ENCODE measurements around the gene SELENOI. TPM values are rescaled to one million over a fixed set of nuclear protein-coding genes. Genes with fewer than 3 reads are reported as not detected.

The SELENOI gene
- total RNA-seq, 1 donor from 2014 or later, result 28.2 TPM

- DNase-seq (ENCODE audit: low spot score), result no peak
- H3K4me1 Mint-ChIP-seq (ENCODE audit: unreplicated experiment), result no peaks in the 10 kb centered on the region
- H3K27me3 Mint-ChIP-seq (ENCODE audit: unreplicated experiment), result peaks cover 5% of the 10 kb centered on the region
- no peaks in the 10 kb centered on the region for H3K36me3 Mint-ChIP-seq (ENCODE audit: low read depth, unreplicated experiment)
- H3K9me3 Mint-ChIP-seq (ENCODE audit: unreplicated experiment), result no peaks in the 10 kb centered on the region
- no peak overlapping the region for H3K27ac Mint-ChIP-seq (ENCODE audit: unreplicated experiment)
- no peak overlapping the region for H3K4me3 Mint-ChIP-seq (ENCODE audit: unreplicated experiment)
- TF ChIP-seq CTCF (IDR thresholded peaks at IDR 0.05; ENCODE audit: unreplicated experiment), result no peak
Measured at GRCh38 chr2:26432363-26432762, 86.4 kb downstream of the SELENOI start.

GRCh38 chr2:26432859-26433258 is 86.9 kb downstream of the SELENOI start:
- no peak overlapping the region for H3K4me3 Mint-ChIP-seq (ENCODE audit: unreplicated experiment)
- peaks cover 5% of the 10 kb centered on the region for H3K27me3 Mint-ChIP-seq (ENCODE audit: unreplicated experiment)
- no peaks in the 10 kb centered on the region for H3K9me3 Mint-ChIP-seq (ENCODE audit: unreplicated experiment)
- no peak overlapping the region for H3K27ac Mint-ChIP-seq (ENCODE audit: unreplicated experiment)
- TF ChIP-seq CTCF (IDR thresholded peaks at IDR 0.05; ENCODE audit: unreplicated experiment), result no peak
- no peaks in the 10 kb centered on the region for H3K4me1 Mint-ChIP-seq (ENCODE audit: unreplicated experiment)
- no peak for DNase-seq (ENCODE audit: low spot score)
- no peaks in the 10 kb centered on the region for H3K36me3 Mint-ChIP-seq (ENCODE audit: low read depth, unreplicated experiment)

DNA sequence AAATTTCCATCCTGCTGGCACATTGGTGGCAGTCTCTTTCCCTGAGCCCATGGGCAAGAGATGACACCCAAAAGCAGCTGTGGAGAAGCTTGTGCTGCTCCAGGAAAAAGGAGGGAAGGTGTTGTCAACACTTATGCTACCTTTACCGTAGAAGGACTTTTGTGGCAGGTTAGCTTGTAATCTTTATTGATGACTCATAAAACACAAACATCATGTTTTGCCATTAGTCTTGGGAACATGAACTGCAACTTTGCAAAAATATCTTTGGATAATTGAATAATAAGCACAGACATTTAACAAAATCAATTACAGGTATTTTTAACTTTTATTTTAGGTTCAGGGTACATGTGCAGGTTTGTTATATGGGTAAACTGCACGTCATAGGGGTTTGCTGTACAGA is 89.2 kb downstream of the SELENOI start:
- TF ChIP-seq CTCF (IDR thresholded peaks at IDR 0.05; ENCODE audit: unreplicated experiment), result no peak
- Mint-ChIP-seq H3K9me3 (ENCODE audit: unreplicated experiment) (no peaks in the 10 kb centered on the region), H3K4me1 (ENCODE audit: unreplicated experiment) (peaks cover 6% of the 10 kb centered on the region), H3K27ac (ENCODE audit: unreplicated experiment) (no peak overlapping the region), H3K27me3 (ENCODE audit: unreplicated experiment) (peaks cover 5% of the 10 kb centered on the region), H3K36me3 (ENCODE audit: low read depth, unreplicated experiment) (no peaks in the 10 kb centered on the region), H3K4me3 (ENCODE audit: unreplicated experiment) (no peak overlapping the region)
- DNase-seq (ENCODE audit: low spot score), result no peak

DNA sequence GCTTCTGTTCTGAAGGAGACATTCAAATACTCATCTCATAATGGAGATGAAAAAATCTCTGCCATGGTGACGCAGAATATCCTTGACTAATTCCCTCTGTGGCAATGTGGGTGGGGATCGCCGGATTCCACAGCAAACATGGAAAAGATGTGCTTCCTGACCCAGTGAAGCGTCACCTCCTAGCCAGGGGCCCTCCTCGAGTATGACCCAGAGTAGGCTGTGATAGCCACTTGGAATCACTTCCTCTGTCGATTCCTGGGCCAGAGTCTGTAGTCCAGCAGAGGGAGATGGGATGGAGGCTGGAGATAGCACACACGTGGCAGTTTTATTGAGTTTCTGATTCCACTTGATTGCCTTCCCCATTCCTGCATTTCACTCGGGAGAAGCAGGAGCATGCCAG is 92.6 kb downstream of the SELENOI start:
- H3K36me3 Mint-ChIP-seq (ENCODE audit: low read depth, unreplicated experiment), result no peaks in the 10 kb centered on the region
- no peak overlapping the region for H3K4me3 Mint-ChIP-seq (ENCODE audit: unreplicated experiment)
- no peaks in the 10 kb centered on the region for H3K9me3 Mint-ChIP-seq (ENCODE audit: unreplicated experiment)
- H3K4me1 Mint-ChIP-seq (ENCODE audit: unreplicated experiment), result peaks cover 9% of the 10 kb centered on the region
- no peak for TF ChIP-seq CTCF (IDR thresholded peaks at IDR 0.05; ENCODE audit: unreplicated experiment)
- no peaks in the 10 kb centered on the region for H3K27me3 Mint-ChIP-seq (ENCODE audit: unreplicated experiment)
- H3K27ac Mint-ChIP-seq (ENCODE audit: unreplicated experiment), result no peak overlapping the region
- DNase-seq (ENCODE audit: low spot score), result no peak

DNA sequence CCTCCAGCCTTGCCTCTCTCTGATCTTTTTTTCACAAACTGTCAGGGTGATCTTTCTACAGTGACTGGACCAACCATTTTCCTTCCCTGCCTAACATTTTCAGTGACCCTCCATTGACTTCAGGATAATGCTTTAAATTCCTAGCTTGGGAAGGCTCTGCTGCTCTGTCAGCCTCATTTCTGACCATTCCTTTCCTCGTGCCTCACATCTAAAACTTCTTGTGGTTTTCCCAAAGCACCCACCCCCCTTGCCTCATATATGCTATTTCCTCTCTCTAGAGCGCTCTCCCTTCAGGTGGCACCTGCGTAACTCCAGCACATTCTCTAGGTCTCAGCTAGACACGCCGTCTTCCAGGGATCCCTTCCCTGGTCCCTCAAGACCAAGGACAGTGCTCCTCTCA is 93.0 kb downstream of the SELENOI start:
- no peaks in the 10 kb centered on the region for H3K36me3 Mint-ChIP-seq (ENCODE audit: low read depth, unreplicated experiment)

More for the DNA sequence above, 93.0 kb downstream of the SELENOI start:
- DNase-seq (ENCODE audit: low spot score), result no peak
- TF ChIP-seq CTCF (IDR thresholded peaks at IDR 0.05; ENCODE audit: unreplicated experiment), result no peak
- H3K27me3 Mint-ChIP-seq (ENCODE audit: unreplicated experiment), result no peaks in the 10 kb centered on the region
- H3K4me3 Mint-ChIP-seq (ENCODE audit: unreplicated experiment), result no peak overlapping the region
- H3K9me3 Mint-ChIP-seq (ENCODE audit: unreplicated experiment), result no peaks in the 10 kb centered on the region
- H3K27ac Mint-ChIP-seq (ENCODE audit: unreplicated experiment), result no peak overlapping the region
- H3K4me1 Mint-ChIP-seq (ENCODE audit: unreplicated experiment), result peaks cover 10% of the 10 kb centered on the region

Measured in endothelial cell (in vitro differentiated cells).